HepG2 (cell line): ENCODE results near the gene COL2A1.

ENCODE experiments used
- MEIS1 ChIP-seq: sonication (generic); formaldehyde crosslinking; IDR thresholded peaks from 2 replicates; pipeline ENCODE4 v1.9.0; 2021; ENCODE audit warnings: mild to moderate bottlenecking, missing genetic modification reagents, moderate library complexity, borderline replicate concordance
- MYNN ChIP-seq: sonication (generic); formaldehyde crosslinking; IDR thresholded peaks from 2 replicates; pipeline ENCODE4 v1.4.0; 2020; ENCODE audit warnings: mild to moderate bottlenecking, low read depth, missing genetic modification reagents
- POLR2AphosphoS2 ChIP-seq: IDR thresholded peaks from 2 replicates; pipeline ENCODE4 v1.6.1; 2011; ENCODE audit warnings: low read depth, low read length, improper control_type of control experiment

DNA sequence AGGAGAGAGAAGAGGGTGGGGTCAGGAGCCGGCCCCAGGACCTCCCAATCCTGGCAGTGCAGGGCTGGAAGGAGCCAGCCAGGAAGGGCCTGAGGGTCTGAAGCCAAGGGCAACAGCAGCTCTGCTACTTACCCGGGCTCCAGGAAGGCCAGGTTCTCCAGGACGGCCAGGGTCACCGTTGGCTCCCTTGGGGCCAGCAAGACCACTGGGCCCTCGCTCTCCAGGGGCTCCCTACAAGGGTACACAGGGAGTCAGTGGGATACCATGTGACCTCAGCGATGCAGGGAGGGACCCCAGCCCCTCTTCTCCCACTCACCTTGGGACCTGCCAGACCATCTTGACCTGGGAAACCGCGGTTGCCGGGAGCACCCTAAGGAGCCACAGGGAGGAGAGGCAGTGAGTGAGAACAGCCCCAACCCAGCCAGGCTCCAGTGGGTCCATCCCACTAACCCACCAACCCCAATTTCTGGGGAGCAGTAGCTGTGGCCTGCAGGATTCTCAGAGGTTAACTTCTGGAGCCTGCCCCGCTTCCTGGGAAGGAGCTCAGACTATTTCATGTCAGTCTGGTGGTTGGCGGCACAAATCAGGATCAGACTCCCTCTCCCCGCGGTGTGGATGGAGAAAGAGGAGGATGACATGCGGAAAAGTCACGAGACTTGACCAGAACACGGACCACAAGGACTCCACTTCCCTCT is 18.5 kb downstream of the COL2A1 start:
- TF ChIP-seq MYNN (CRISPR knock-in tag): no peak
- no peak for TF ChIP-seq POLR2AphosphoS2
- TF ChIP-seq MEIS1 (CRISPR knock-in tag): no peak
